Erythroblast (primary cell): ENCODE results near the gene BCKDK.

ENCODE experiments used
- GATA1 ChIP-seq: IDR thresholded peaks from 2 replicates; pipeline ENCODE4 v1.6.1; 2011; ENCODE audit warnings: low read depth, mild to moderate bottlenecking, control low read depth, low read length, moderate library complexity
- POLR2A ChIP-seq: IDR thresholded peaks from 2 replicates; pipeline ENCODE4 v1.6.1; 2011; ENCODE audit warnings: mild to moderate bottlenecking, low read length

DNA sequence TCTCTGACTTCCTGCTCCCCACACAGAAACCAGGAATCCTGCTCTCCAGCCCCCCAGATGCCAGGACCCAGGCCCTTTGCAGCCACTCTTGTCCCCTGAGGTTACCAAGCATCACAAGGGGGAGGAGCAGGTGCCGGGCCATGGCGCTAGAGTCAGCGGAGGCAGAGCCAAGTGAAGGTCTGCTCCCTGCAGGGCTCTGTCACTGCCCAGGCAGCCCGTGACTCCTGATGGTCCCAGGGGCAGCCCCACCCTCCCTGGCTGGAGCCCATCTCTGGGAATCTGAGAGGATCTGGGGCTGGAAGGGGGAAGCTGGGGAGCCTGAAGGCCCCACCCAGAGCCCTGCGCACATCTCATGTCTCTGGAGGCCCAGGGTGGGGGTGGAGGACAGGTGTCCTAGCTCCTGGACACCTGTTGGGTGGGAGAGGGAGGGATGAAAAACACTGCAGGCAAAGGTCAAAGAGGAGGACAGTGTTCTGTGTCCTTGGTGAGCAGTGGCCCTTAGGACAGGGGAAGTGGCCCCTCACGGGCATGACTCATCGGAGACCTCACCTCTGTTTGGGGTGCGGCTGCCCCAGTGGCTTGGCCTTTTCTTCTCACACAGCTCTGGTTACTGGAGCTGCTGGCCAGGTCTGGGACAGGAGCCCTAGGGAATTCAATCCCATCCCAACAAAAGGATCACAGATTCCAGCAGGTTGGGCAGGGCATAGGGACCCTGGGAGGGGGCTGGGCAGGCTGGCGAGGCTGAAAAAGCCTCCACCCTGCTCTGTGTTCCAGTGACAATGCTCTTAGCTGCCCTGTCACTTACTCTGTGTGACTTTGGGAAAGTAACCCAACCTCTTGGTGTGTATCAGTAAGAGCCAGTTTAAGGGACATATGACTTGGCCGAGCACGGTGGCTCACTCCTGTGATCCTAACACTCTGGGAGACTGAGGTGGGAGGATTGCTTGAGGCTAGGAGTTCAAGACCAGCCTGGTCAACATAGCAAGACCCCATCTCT lies 42.0 kb downstream of the BCKDK start, which contains the start of gene PRSS36:
- TF ChIP-seq POLR2A (no peak), GATA1 (no peak)
